K562 (cell line): ENCODE measurements around the gene BTBD1. TPM values are rescaled to one million over a fixed set of nuclear protein-coding genes. Genes with fewer than 3 reads are reported as not detected.

Experiments
- BACH1 ChIP-seq: fragments of 200-800 bp; sonication (Bioruptor generic); IDR thresholded peaks from 2 replicates; pipeline ENCODE4 v1.6.1; 2016; ENCODE audit warnings: missing genetic modification characterization, missing compliant biosample characterization
- BCOR ChIP-seq: fragments of 450-650 bp; IDR thresholded peaks from 2 replicates; pipeline ENCODE4 v1.6.1; 2016
- GABPA ChIP-seq: fragments of 200-800 bp; sonication (Bioruptor generic); conservative IDR thresholded peaks from 2 replicates; pipeline ENCODE4 v1.6.1; 2016; ENCODE audit warnings: low read depth, missing genetic modification characterization, missing compliant biosample characterization
- HDGF ChIP-seq: fragments of 450-650 bp; IDR thresholded peaks from 2 replicates; pipeline ENCODE4 v1.6.1; 2016
- KDM1A ChIP-seq, 2 experiments: fragments of 450-650 bp; IDR thresholded peaks; 2 replicates each; pipeline ENCODE4 v1.6.1; 2016; ENCODE audit warnings: mild to moderate bottlenecking in 2 of 2
- MLX ChIP-seq, 2 experiments: fragments of 450-650 bp in 1 of 2; sonication (generic) in 1 of 2; formaldehyde crosslinking; conservative IDR thresholded peaks; 2 replicates each; pipeline versions ENCODE4 v1.4.0 to v1.8.1; 2020 to 2022; ENCODE audit warnings: mild to moderate bottlenecking in 1 of 2, missing genetic modification reagents in 1 of 2
- MTA3 ChIP-seq: fragments of 450-650 bp; formaldehyde crosslinking; IDR thresholded peaks from 2 replicates; pipeline ENCODE4 v1.6.1; 2017; ENCODE audit warnings: mild to moderate bottlenecking, borderline replicate concordance
- NR1H2 ChIP-seq: sonication (generic); formaldehyde crosslinking; IDR thresholded peaks from 2 replicates; pipeline ENCODE4 v1.4.0; 2020; ENCODE audit warnings: mild to moderate bottlenecking, missing genetic modification reagents
- RBM15 ChIP-seq: fragments of 200-400 bp; formaldehyde crosslinking; IDR thresholded peaks from 2 replicates; pipeline ENCODE4 v1.6.1; 2018; ENCODE audit warnings: mild to moderate bottlenecking, low read length, moderate library complexity; ENCODE audit not compliant: insufficient read depth
- SAP30 ChIP-seq: fragments of 200-600 bp; sonication (generic); IDR thresholded peaks from 2 replicates; pipeline ENCODE4 v1.6.1; 2012; ENCODE audit warnings: borderline replicate concordance, low read depth, mild to moderate bottlenecking, moderate library complexity, low read length, control low read depth, inconsistent platforms; ENCODE audit not compliant: insufficient read depth, poor library complexity, severe bottlenecking
- SRSF3 ChIP-seq: fragments of 200-400 bp; formaldehyde crosslinking; IDR thresholded peaks from 2 replicates; pipeline ENCODE4 v1.6.1; 2016; ENCODE audit warnings: mild to moderate bottlenecking, low read length, moderate library complexity; ENCODE audit not compliant: insufficient read depth
- STAT5B ChIP-seq: fragments of 250-450 bp; sonication (Bioruptor Pico); IDR thresholded peaks from 2 replicates; pipeline ENCODE4 v1.8.0; 2021; ENCODE audit warnings: mild to moderate bottlenecking, inconsistent platforms
- ZKSCAN8 ChIP-seq: fragments of 200-800 bp; sonication (Bioruptor generic); IDR thresholded peaks from 2 replicates; pipeline ENCODE4 v1.6.1; 2016; ENCODE audit warnings: missing genetic modification characterization, missing compliant biosample characterization
- ZNF212 ChIP-seq: fragments of 450-650 bp; formaldehyde crosslinking; IDR thresholded peaks from 2 replicates; pipeline ENCODE4 v1.4.0; 2020; ENCODE audit warnings: mild to moderate bottlenecking
- ZNF24 ChIP-seq: fragments of 450-650 bp; IDR thresholded peaks from 2 replicates; pipeline ENCODE4 v1.6.1; 2016
- ZNF699 ChIP-seq: fragments of 250-450 bp; sonication (Bioruptor Pico); IDR thresholded peaks from 2 replicates; pipeline ENCODE4 v1.8.0; 2021; ENCODE audit warnings: mild to moderate bottlenecking, moderate library complexity; ENCODE audit not compliant: insufficient replicate concordance
- ZNF717 ChIP-seq: fragments of 250-450 bp; sonication (Bioruptor Pico); IDR thresholded peaks from 2 replicates; pipeline ENCODE4 v1.5.0; 2021
- polyA plus RNA-seq, 8 experiments: library from polyadenylated mRNA; depleted of rRNA in 4 of 8; stranded (reverse) in 5 of 8; unstranded in 3 of 8; fragments of >200 nt; fragmentation: Nextera tagmentation in 2 of 8; fragmentation: Illumina TruSeq in 1 of 8; extraction: Ambion mirVana in 2 of 8; extraction: Trizol in 1 of 8; gene quantifications; 2 replicates each; pipeline versions ENCODE4 v1.2.1 to v1.2.3, GENCODE V29; 2011 to 2014; ENCODE audit warnings: inconsistent platforms in 1 of 8, missing spikeins in 1 of 8
- total RNA-seq, 7 experiments: library from RNA; depleted of rRNA in 6 of 7; stranded (reverse); fragments of >200 nt in 6 of 7; fragmentation: Illumina TruSeq in 2 of 7; extraction: Trizol in 2 of 7; gene quantifications; 2 replicates each; pipeline versions ENCODE4 v1.2.1 to v1.2.3, GENCODE V29; 2011 to 2021; ENCODE audit warnings: low replicate concordance in 1 of 7

Gene BTBD1
- total and polyA plus RNA-seq, 9 of the 15 experiments (the other 6 are each of a cell fraction or from before 2014, with no cell fraction given), result 19.4 to 106 (median 90.4) TPM

GRCh38 chr15:83011271-83012075 is 55.6 kb downstream of the BTBD1 start, which contains the start of gene C15orf40 (continued):
- TF ChIP-seq GABPA, result peak; percentile 97
- no peak for TF ChIP-seq BACH1
- no peak for TF ChIP-seq KDM1A (IDR thresholded peaks at IDR 0.05)
- TF ChIP-seq NR1H2 (CRISPR knock-in tag), result peak; percentile 70; the same call in 1 of the 2 replicates
- TF ChIP-seq ZNF717 (CRISPR knock-in tag), result no peak
- TF ChIP-seq ZKSCAN8, result no peak
- no peak for TF ChIP-seq STAT5B
- peak; percentile 5; the same call in 1 of the 2 replicates for TF ChIP-seq BCOR
- TF ChIP-seq SAP30, result no peak
- TF ChIP-seq ZNF212 (CRISPR knock-in tag), result no peak
- TF ChIP-seq HDGF, result no peak
- no peak for TF ChIP-seq RBM15
- TF ChIP-seq ZNF24, result peak; percentile 39; the same call in 1 of the 2 replicates
- TF ChIP-seq MTA3, result peak; percentile 77
- TF ChIP-seq ZNF699, result no peak
- TF ChIP-seq MLX (CRISPR knock-in tag; conservative IDR thresholded peaks at IDR 0.05), result no peak
- no peak for TF ChIP-seq SRSF3
